HG03342 (cell line): Measurements from ENCODE around the gene NDUFA7.
"Not testable (repeated sequence)": the region's sequence is repeated elsewhere in the genome, so short reads cannot be mapped to it uniquely, and the experiment has no call there.

Experiments
- ATAC-seq: cut with Tn5 transposase; IDR thresholded peaks from one replicate; pipeline ENCODE4 v1.9.1; 2021; ENCODE audit warnings: mild to moderate bottlenecking, moderate library complexity; ENCODE audit not compliant: unreplicated experiment

The NDUFA7 gene

GRCh38 chr19:8320564-8321066, 560 bp downstream of the NDUFA7 start:
- ATAC-seq, result peak; percentile 20

GRCh38 chr19:8319807-8320520, 1.2 kb downstream of the NDUFA7 start:
- ATAC-seq, result no peak

- ATAC-seq, result not testable (repeated sequence)
These were observed 2.3 kb downstream of the NDUFA7 start for GRCh38 chr19:8318835-8319234.

GRCh38 chr19:8316351-8317125, 4.6 kb downstream of the NDUFA7 start:
- ATAC-seq, result no peak

GRCh38 chr19:8314981-8315640, 6.1 kb downstream of the NDUFA7 start:
- not testable (repeated sequence) for ATAC-seq

GRCh38 chr19:8311461-8312260, 9.5 kb downstream of the NDUFA7 start:
- no peak for ATAC-seq

- no peak for ATAC-seq
These were observed 10.7 kb downstream of the NDUFA7 start for GRCh38 chr19:8310342-8311055.

GRCh38 chr19:8308891-8309291, 12.3 kb downstream of the NDUFA7 start:
- ATAC-seq, result no peak

- peak; percentile 68 for ATAC-seq
These were observed 13.0 kb downstream of the NDUFA7 start, which contains the start of gene CD320 for GRCh38 chr19:8307965-8308866. Gene CD320 (minus strand): TSS chr19:8308358. CDS start chr19:8308290, 68 bp downstream.

GRCh38 chr19:8307400-8307964, 13.7 kb downstream of the NDUFA7 start:
- no peak for ATAC-seq

- ATAC-seq, result no peak
These were observed 14.7 kb downstream of the NDUFA7 start for GRCh38 chr19:8306235-8307054.

GRCh38 chr19:8305798-8306197, 15.4 kb downstream of the NDUFA7 start:
- ATAC-seq, result no peak

GRCh38 chr19:8304841-8305621, 16.1 kb downstream of the NDUFA7 start:
- ATAC-seq, result no peak

GRCh38 chr19:8302734-8303133, 18.4 kb downstream of the NDUFA7 start:
- no peak for ATAC-seq

GRCh38 chr19:8302357-8302691, 18.9 kb downstream of the NDUFA7 start:
- ATAC-seq, result no peak

- ATAC-seq, result not testable (repeated sequence)
These were observed 29.8 kb downstream of the NDUFA7 start for GRCh38 chr19:8291337-8291736.

- not testable (repeated sequence) for ATAC-seq
These were observed 44.7 kb downstream of the NDUFA7 start for GRCh38 chr19:8276508-8276907.
